GM19193 (cell line): ENCODE data around the gene TRIM27.

Source experiments
- POLR2A ChIP-seq: IDR thresholded peaks from 4 replicates; pipeline ENCODE4 v1.6.1; 2011; ENCODE audit not compliant: insufficient read depth, insufficient read length; ENCODE audit errors: extremely low read depth

Gene TRIM27, protein sequence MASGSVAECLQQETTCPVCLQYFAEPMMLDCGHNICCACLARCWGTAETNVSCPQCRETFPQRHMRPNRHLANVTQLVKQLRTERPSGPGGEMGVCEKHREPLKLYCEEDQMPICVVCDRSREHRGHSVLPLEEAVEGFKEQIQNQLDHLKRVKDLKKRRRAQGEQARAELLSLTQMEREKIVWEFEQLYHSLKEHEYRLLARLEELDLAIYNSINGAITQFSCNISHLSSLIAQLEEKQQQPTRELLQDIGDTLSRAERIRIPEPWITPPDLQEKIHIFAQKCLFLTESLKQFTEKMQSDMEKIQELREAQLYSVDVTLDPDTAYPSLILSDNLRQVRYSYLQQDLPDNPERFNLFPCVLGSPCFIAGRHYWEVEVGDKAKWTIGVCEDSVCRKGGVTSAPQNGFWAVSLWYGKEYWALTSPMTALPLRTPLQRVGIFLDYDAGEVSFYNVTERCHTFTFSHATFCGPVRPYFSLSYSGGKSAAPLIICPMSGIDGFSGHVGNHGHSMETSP

DNA sequence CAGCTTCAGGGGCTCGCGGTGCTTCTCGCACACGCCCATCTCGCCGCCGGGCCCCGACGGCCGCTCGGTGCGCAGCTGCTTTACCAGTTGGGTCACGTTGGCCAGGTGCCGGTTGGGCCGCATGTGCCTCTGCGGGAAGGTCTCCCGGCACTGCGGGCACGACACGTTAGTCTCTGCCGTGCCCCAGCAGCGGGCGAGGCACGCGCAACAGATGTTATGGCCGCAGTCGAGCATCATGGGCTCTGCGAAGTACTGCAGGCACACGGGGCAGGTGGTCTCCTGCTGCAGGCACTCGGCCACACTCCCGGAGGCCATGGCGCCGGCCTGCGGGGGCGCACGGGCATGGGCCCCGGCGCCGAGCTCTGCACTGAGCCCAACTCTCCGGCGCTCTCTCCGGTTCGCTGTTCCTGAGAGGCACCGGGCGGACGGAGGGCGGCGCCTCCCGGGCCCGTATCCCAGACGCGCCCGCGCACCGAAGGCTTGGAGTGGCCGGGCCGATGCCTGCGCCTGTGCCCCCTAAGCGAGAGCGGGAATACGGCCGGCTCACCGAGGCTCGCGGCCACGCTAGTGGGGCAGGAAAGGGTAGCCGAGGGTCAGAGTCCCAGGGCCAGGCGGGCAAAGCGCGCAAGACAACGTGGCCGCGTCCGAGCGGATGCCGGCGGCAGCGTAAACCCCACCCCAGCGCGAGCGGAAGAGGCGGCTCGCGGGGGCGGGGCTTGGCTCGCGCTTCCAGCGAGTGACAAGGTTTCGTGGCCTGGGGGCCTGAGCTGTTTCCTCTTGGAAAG, at the start of gene TRIM27:
Gene TRIM27 (minus strand): TSS at position 668 of the 785 bp plus-strand sequence. CDS start 353 bp downstream, at position 315.
- peak; percentile 93 for TF ChIP-seq POLR2A

DNA sequence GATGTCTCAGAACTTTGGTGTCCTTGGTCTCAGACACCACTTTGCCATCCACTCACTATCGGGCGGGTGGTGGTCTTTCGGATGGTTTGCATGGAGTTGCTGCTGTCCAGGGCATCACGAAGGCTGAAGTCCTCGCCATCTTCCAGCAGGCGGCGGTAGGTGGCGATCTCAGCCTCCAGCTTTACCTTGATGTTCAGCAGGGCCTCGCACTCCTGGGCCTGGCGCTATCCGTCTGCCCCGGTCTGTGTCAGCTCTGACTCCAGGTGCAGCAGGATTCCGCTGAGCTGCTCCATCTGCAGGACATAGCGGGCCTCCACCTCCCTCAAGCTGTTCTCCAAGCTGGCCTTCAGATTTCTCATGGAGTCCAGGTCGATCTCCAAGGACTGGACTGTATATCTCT, 45.3 kb upstream of the TRIM27 start:
- TF ChIP-seq POLR2A, result no peak

GRCh38 chr6:28968476-28968875, 44.7 kb upstream of the TRIM27 start:
- TF ChIP-seq POLR2A, result no peak

GRCh38 chr6:28965706-28966105, 41.9 kb upstream of the TRIM27 start:
- TF ChIP-seq POLR2A, result no peak

DNA sequence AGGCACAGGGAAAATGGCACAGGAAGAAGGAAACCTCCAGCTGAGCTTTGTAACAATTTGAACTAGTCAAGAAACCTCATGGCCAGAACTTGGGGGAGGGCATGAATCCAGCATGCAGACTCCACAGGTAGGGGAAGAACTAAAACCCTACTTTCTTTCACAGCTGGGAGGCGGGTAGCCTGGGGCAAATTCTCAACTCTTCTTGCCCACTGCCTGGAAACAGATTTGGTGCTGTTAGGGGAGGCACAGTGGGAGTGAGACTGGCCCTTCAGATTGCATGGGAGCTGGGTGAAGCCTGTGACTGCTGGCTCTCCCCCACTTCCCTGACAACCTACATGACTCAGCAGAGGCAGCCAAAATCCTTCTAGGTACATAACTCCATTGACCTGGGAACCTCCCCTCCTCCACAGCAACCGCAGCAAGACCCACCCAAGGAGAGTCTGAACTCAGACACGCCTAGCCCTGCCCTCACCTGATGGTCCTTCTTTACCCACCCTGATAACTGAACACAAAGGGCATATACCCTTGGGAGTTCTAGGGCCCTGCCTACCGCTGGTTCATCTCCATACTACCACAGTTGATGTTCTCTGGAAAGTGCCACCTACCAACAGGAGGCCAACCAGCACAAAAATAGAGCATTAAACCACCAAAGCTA, 37.2 kb upstream of the TRIM27 start:
- no peak for TF ChIP-seq POLR2A

DNA sequence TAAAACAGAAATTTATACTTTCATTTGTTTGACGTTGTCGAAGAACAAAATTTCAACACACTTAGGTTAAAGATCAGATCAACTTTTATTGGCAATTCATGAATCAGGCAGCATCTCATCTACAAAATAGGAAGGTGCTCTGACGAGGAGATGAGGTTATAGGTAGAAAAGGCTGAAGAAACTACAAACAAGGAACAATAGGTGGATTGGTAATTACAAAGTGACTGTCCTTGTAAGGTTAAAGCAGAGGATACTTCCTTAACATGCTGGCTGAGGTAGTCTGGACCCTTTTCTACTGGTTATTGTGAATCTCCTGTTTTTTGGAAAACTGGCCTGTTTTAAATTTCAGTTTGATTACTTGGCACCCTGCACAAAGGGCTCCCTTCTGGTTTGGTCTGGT, 32.5 kb upstream of the TRIM27 start:
- TF ChIP-seq POLR2A, result no peak

- TF ChIP-seq POLR2A, result no peak
Measured at GRCh38 chr6:28953585-28954258, 29.9 kb upstream of the TRIM27 start.

DNA sequence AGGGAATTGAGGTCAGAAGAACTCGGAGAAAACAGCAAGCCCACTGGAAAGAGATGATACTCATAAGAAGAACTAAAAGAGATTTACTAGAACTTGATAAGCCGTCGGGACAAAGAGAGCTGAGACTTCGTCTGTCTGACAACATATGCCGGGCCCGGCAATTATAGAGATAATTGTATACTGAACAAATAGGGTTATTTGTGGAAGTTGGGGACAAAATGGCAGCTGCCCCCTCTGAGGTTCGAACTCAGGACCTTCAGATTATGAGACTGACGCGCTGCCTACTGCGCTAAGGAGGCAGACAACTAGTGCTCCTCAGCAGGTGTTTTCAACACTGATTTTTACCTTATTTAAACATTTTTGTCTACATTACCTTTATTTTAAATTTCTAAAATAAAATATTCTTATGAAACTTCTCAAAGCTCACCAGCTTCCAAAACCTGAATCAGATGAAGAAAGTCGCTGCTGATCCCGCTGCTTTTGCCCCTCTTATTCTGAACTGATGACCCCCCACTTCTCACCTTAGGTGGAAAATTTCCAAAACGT, 29.3 kb upstream of the TRIM27 start:
- TF ChIP-seq POLR2A, result no peak

DNA sequence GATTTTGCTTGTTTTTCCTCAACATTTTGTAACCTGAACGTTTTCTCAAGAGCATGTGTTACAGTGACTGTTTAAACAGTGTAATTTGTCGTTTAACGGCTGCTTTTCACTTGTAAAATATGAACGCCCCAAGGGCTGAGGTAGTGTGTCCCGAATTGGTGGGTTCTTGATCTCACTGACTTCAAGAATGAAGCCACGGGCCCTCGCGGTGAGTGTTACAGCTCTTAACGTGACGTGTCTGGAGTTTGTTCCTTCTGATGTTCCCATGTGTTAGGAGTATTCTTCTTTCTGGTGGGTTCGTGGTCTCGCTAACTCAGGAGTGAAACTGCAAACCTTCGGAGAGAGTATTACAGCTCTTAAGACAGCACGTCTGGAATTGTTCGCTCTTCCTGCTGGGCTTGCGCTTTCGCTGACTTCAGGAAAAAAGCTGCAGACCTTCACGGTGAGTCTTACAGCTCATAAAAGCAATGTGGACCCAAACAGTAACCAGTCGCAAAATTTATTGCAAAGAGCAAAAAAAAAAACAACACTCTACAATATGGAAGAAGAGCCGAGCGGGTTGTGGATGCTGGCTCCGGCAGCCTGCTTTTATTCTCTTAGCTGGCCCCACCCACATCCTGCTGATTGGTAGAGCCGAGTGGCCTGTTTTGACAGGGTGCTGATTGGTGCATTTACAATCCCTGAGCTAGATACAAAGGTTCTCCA, 25.1 kb upstream of the TRIM27 start:
- TF ChIP-seq POLR2A, result no peak

DNA sequence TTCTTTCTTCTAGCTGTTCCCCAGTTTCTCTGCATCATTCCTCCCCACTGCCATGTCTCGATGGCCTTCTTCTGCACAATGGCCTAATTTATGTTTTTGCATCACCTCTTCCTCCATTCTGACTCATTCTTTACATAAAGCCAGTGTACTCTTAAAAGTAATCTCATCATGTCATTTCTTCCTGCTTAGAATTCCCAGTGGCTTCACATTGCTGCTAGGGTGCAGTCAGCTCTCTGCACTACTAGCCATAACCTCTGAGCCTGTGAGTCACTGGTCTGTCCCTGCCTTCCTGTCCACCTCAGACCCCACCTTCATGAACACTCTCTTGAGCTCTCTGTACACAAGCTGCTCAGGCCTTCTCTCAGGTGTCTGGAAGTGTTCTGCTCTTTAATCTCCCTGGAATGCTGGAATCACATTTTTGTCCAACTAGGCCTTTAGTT, 24.1 kb upstream of the TRIM27 start:
- no peak for TF ChIP-seq POLR2A

DNA sequence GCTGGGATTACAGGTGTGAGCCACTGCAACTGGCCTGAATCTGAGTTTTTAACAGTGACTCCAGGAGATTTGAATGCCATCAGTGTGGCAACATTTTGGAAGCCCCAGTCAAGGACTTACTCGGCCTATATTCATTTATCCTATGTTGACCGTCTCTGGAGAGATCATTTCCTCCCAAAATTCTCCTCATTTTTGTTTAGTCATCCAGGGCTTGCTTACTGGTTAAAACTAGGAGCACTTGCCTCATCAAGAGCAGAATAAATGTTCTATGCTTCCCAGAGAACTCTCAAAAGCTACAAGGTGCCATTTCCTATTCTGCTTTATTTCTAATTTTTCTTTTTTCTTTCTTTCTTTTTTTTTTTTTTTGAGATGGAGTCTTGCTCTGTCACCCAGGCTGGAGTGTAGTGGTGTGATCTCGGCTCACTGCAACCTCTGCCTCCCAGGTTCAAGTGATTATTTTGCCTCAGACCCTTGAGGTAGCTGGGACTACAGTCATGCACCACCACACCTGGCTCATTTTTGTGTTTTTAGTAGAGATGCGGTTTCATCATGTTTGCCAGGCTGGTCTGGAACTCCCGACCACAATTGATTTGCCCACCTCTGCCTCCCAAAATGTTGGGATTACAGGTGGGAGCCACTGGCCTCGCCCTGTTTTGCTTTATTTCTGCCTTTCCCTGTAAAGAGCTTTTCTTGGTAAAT, 23.4 kb upstream of the TRIM27 start:
- no peak for TF ChIP-seq POLR2A

- no peak for TF ChIP-seq POLR2A
Measured at GRCh38 chr6:28945349-28945748, 21.6 kb upstream of the TRIM27 start.

DNA sequence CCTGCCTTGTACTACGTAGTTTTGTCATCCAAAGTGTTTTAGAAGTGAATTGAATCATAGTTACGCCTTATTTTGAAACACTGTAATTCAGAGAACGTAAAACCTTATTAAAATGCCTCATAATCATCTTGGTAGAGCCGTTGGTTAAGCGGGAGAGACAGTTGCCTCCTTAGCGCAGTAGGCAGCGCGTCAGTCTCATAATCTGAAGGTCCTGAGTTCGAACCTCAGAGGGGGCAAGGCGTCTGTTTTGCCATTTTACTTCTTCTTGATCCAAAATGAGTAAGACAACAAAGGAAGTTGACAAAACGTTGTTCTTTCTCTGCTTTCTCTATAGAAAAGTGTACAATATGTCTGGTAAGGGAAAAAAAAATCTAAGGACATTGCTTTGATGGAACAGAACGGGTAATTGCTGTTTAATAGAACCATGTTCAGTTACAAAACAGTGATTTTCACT, 20.7 kb upstream of the TRIM27 start:
- no peak for TF ChIP-seq POLR2A
